Hepatocyte (in vitro differentiated cells): ENCODE measurements around the gene SNRPA1. TPM values are rescaled to one million over a fixed set of nuclear protein-coding genes. Genes with fewer than 3 reads are reported as not detected.

Experiments used
- DNase-seq: peaks from one replicate; pipeline ENCODE4 v3.0.0-alpha.2; 2016; ENCODE audit warnings: low spot score
- H2AFZ ChIP-seq: fragments of 200-600 bp; sonication (generic); 2 replicates; pipeline ENCODE4 v1.6.0; 2016; ENCODE audit warnings: antibody characterized with exemption, mild to moderate bottlenecking
- H3K27ac ChIP-seq: fragments of 200-600 bp; sonication (generic); 2 replicates; pipeline ENCODE4 v1.5.1; 2016; ENCODE audit warnings: mild to moderate bottlenecking
- H3K27me3 ChIP-seq: fragments of 200-600 bp; sonication (generic); 2 replicates; pipeline ENCODE4 v1.6.1; 2016
- H3K36me3 ChIP-seq: fragments of 200-600 bp; sonication (generic); replicated peaks from 2 replicates; pipeline ENCODE4 v1.5.1; 2016; ENCODE audit warnings: low read depth; ENCODE audit not compliant: insufficient read depth
- H3K4me1 ChIP-seq: fragments of 200-600 bp; sonication (generic); 2 replicates; pipeline ENCODE4 v1.5.1; 2016; ENCODE audit warnings: mild to moderate bottlenecking, moderate library complexity; ENCODE audit not compliant: insufficient read depth
- H3K4me2 ChIP-seq: fragments of 200-600 bp; sonication (generic); 2 replicates; pipeline ENCODE4 v1.6.0; 2016
- H3K4me3 ChIP-seq: fragments of 200-600 bp; sonication (generic); 2 replicates; pipeline ENCODE4 v1.5.1; 2016; ENCODE audit warnings: mild to moderate bottlenecking
- H3K79me2 ChIP-seq: fragments of 200-600 bp; sonication (generic); 2 replicates; pipeline ENCODE4 v1.6.0; 2017; ENCODE audit warnings: mild to moderate bottlenecking
- H3K9me2 ChIP-seq: fragments of 200-600 bp; sonication (generic); replicated peaks from 2 replicates; pipeline ENCODE4 v1.6.0; 2017; ENCODE audit warnings: mild to moderate bottlenecking; ENCODE audit not compliant: insufficient read depth
- H3K9me3 ChIP-seq: fragments of 200-600 bp; sonication (generic); 2 replicates; pipeline ENCODE4 v1.5.1; 2016; ENCODE audit warnings: low read depth, mild to moderate bottlenecking
- H4K20me1 ChIP-seq: fragments of 200-600 bp; sonication (generic); 2 replicates; pipeline ENCODE4 v1.6.0; 2016; ENCODE audit warnings: mild to moderate bottlenecking; ENCODE audit not compliant: insufficient read depth, poor library complexity, severe bottlenecking
- EZH2 ChIP-seq: fragments of 200-600 bp; sonication (generic); IDR thresholded peaks from 2 replicates; pipeline ENCODE4 v1.6.1; 2016; ENCODE audit warnings: antibody characterized with exemption, mild to moderate bottlenecking, borderline replicate concordance
- EZH2phosphoT487 ChIP-seq: fragments of 200-600 bp; sonication (generic); IDR thresholded peaks from one replicate; pipeline ENCODE4 v1.6.1; 2018; ENCODE audit warnings: antibody characterized with exemption, mild to moderate bottlenecking, low read depth, moderate library complexity; ENCODE audit not compliant: unreplicated experiment, severe bottlenecking
- WGBS: methylation state at CpG from one replicate; pipeline ENCODE4 v1.1.6; 2016; ENCODE audit warnings: low lambda C conversion rate; ENCODE audit errors: missing lambda C conversion rate; 5-methylcytosine and 5-hydroxymethylcytosine counted together
- polyA plus RNA-seq: library from polyadenylated mRNA; unstranded; fragments of >200 nt; fragmentation: Nextera tagmentation; extraction: Ambion mirVana; gene quantifications from 2 replicates; pipeline ENCODE4 v1.2.1, GENCODE V29; 2016
- total RNA-seq: library from RNA; depleted of rRNA; stranded (reverse); fragments of >200 nt; gene quantifications from 2 replicates; pipeline ENCODE4 v1.2.3, GENCODE V29; 2014
- TF ChIP-seq, protein P1 (sequence below): fragments of 200-600 bp; sonication (generic); IDR thresholded peaks from 2 replicates; pipeline ENCODE4 v1.5.1; 2016; ENCODE audit warnings: antibody characterized with exemption, mild to moderate bottlenecking; ENCODE audit not compliant: poor library complexity

The SNRPA1 gene
- total and polyA plus RNA-seq, 2 experiments from 2014 or later: 54.7 to 110 TPM

DNA sequence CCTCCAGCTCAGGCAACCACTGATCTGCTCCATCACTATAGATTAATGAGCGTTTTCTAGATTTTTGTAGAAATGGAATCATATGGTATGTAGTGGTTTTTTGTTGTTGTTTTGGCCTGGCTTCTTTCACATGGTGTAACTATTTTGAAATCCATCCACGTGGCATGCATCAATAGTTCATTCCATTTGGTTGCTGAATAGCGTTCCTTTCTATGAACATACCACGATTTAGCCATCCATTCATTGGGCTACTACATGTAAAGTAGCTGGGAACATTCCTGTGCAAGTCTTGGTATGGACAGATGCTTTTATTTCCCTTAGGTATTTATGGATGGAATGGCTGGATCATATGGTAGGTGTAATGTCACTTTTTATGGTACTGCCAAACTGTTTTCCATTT, 32.5 kb downstream of the SNRPA1 start:
- H2AFZ ChIP-seq: no peak overlapping the region
- no peaks in the 10 kb centered on the region for H3K9me2 ChIP-seq
- no peaks in the 10 kb centered on the region for H3K9me3 ChIP-seq
- WGBS: 81% methylated on average over 4 of the region's 4 CpGs
- TF ChIP-seq EZH2: no peak
- TF ChIP-seq EZH2phosphoT487: no peak
- TF ChIP-seq, protein P1, sequence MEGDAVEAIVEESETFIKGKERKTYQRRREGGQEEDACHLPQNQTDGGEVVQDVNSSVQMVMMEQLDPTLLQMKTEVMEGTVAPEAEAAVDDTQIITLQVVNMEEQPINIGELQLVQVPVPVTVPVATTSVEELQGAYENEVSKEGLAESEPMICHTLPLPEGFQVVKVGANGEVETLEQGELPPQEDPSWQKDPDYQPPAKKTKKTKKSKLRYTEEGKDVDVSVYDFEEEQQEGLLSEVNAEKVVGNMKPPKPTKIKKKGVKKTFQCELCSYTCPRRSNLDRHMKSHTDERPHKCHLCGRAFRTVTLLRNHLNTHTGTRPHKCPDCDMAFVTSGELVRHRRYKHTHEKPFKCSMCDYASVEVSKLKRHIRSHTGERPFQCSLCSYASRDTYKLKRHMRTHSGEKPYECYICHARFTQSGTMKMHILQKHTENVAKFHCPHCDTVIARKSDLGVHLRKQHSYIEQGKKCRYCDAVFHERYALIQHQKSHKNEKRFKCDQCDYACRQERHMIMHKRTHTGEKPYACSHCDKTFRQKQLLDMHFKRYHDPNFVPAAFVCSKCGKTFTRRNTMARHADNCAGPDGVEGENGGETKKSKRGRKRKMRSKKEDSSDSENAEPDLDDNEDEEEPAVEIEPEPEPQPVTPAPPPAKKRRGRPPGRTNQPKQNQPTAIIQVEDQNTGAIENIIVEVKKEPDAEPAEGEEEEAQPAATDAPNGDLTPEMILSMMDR: no peak
- DNase-seq: no peak
- H3K79me2 ChIP-seq: no peaks in the 10 kb centered on the region
- no peak overlapping the region for H3K27ac ChIP-seq
- H4K20me1 ChIP-seq: no peaks in the 10 kb centered on the region
- no peaks in the 10 kb centered on the region for H3K27me3 ChIP-seq
- no peak overlapping the region for H3K4me3 ChIP-seq
- H3K36me3 ChIP-seq: no peaks in the 10 kb centered on the region
- H3K4me1 ChIP-seq: no peaks in the 10 kb centered on the region
- no peak overlapping the region for H3K4me2 ChIP-seq

DNA sequence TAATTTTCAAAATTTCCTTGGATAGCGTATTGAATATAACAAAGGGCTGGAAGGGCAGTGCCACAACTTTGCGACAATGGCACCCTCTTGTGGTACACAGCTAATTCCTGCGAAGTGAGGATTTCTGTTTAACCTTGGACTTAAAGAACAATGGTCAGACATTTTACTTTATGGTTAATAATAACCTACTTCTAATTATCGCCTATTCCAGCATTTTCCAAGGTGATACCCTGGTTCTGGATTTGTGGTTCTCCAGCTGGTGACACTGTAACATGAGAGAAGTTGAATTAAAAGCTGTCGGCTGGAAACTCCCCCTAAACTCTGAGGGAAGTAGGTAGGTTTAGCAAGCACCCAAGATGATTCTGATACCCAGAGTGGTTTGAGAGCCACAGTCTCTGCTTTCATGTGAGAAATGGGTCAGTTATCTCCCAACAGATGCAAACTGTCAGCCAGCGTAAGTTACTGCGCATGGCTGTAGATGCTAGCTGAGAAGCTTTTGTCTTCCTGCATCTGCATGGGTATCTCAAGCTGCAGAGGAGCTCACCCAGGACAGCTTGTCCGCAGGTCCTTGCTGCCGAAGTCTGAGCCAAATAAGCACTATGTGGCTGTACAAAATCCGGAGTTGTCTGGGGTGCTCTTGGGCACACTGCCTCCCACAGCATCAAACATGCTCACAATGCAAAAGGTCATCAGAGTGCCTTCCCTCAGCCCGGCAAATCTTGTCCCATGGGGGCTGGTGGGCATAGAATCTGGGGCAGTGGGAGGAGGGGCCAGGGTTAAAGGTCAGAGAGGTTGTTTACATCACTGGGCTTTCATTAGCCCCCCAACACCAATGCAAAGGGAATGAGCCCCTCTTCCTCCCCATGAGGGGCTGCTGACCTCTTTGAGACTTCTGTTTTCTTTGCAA, 36.6 kb downstream of the SNRPA1 start:
- DNase-seq: peak; percentile 80
- no peaks in the 10 kb centered on the region for H3K9me2 ChIP-seq
- no peak overlapping the region for H3K4me3 ChIP-seq
- 53% methylated on average over 11 of the region's 11 CpGs for WGBS
- no peaks in the 10 kb centered on the region for H3K27me3 ChIP-seq
- H4K20me1 ChIP-seq: no peaks in the 10 kb centered on the region
- no peaks in the 10 kb centered on the region for H3K79me2 ChIP-seq
- H3K4me1 ChIP-seq: peaks cover 13% of the 10 kb centered on the region
- H3K27ac ChIP-seq: no peak overlapping the region
- H3K9me3 ChIP-seq: no peaks in the 10 kb centered on the region
- TF ChIP-seq EZH2phosphoT487 (no peak), EZH2 (no peak)
- TF ChIP-seq, protein P1: peak; percentile 97
- no peak overlapping the region for H3K4me2 ChIP-seq
- no peaks in the 10 kb centered on the region for H3K36me3 ChIP-seq
- H2AFZ ChIP-seq: no peak overlapping the region

DNA sequence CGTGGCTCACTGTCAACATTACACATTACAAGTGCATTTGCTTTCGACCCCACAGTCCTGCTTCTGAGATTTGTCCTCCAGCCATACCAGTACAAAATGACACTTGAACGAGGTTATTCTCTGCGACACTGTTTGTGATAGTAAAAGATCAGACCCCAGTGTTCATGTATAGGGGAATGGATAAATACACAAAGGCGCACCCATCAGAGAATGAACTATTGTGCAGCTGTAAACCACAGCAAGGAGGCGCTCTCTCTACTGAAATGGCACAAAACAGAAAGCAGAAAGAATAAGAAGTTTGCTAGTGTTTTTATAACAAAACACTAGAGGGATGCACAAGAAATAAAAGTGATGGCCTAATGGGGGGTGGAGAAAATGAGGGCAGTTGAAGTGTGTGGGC, 38.3 kb downstream of the SNRPA1 start:
- Histone ChIP-seq H3K79me2 (peaks cover 3% of the 10 kb centered on the region), H3K4me3 (no peak overlapping the region), H3K36me3 (no peaks in the 10 kb centered on the region), H3K4me2 (no peak overlapping the region), H4K20me1 (no peaks in the 10 kb centered on the region), H3K9me3 (no peaks in the 10 kb centered on the region), H2AFZ (no peak overlapping the region), H3K4me1 (peaks cover 21% of the 10 kb centered on the region), H3K9me2 (no peaks in the 10 kb centered on the region), H3K27me3 (no peaks in the 10 kb centered on the region), H3K27ac (no peak overlapping the region)
- no peak for DNase-seq
- TF ChIP-seq, protein P1: peak; percentile 22
- TF ChIP-seq EZH2phosphoT487: no peak
- WGBS: 91% methylated on average over 6 of the region's 6 CpGs
